Endodermal cell (in vitro differentiated cells): ENCODE measurements around the gene PLXNC1. TPM values are rescaled to one million over a fixed set of nuclear protein-coding genes. Genes with fewer than 3 reads are reported as not detected.

Experiments used
- DNase-seq: peaks from one replicate; pipeline ENCODE4 v3.0.0-alpha.2; 2017
- H3K27ac ChIP-seq: 2 replicates; pipeline ENCODE4 v1.5.1; 2013; ENCODE audit warnings: mild to moderate bottlenecking, low read depth, low read length, moderate library complexity
- H3K27me3 ChIP-seq: 2 replicates; pipeline ENCODE4 v1.6.1; 2013; ENCODE audit warnings: mild to moderate bottlenecking, low read length, moderate library complexity; ENCODE audit not compliant: insufficient read depth, control insufficient read depth, poor library complexity, severe bottlenecking
- H3K36me3 ChIP-seq: 2 replicates; pipeline ENCODE4 v1.7.0; 2013; ENCODE audit warnings: mild to moderate bottlenecking, low read length, moderate library complexity; ENCODE audit not compliant: control insufficient read depth, insufficient read depth
- H3K4me1 ChIP-seq: one replicate; pipeline ENCODE4 v1.7.0; 2013; ENCODE audit warnings: low read length; ENCODE audit not compliant: control insufficient read depth, insufficient read depth
- H3K4me3 ChIP-seq: 2 replicates; pipeline ENCODE4 v1.5.1; 2013; ENCODE audit warnings: mild to moderate bottlenecking, low read length, moderate library complexity
- H3K9ac ChIP-seq: 2 replicates; pipeline ENCODE4 v1.6.1; 2013; ENCODE audit warnings: mild to moderate bottlenecking, low read length, moderate library complexity; ENCODE audit not compliant: poor library complexity, severe bottlenecking; ENCODE audit errors: extremely low read depth
- H3K9me3 ChIP-seq: 2 replicates; pipeline ENCODE4 v1.6.1; 2013; ENCODE audit warnings: mild to moderate bottlenecking, low read length, moderate library complexity; ENCODE audit not compliant: control insufficient read depth
- H3K27ac Mint-ChIP-seq: 2 replicates; pipeline ENCODE4 v1.8.0; 2020; ENCODE audit warnings: mixed read lengths
- H3K27me3 Mint-ChIP-seq: 2 replicates; pipeline ENCODE4 v1.8.0; 2021; ENCODE audit warnings: mild to moderate bottlenecking, mixed read lengths; ENCODE audit not compliant: insufficient read depth
- H3K36me3 Mint-ChIP-seq: 2 replicates; pipeline ENCODE4 v1.8.0; 2020; ENCODE audit warnings: low read depth, mixed read lengths
- H3K4me1 Mint-ChIP-seq: 2 replicates; pipeline ENCODE4 v1.8.0; 2020; ENCODE audit warnings: mixed read lengths
- H3K4me3 Mint-ChIP-seq: 2 replicates; pipeline ENCODE4 v1.8.0; 2020; ENCODE audit warnings: mild to moderate bottlenecking, moderate library complexity, mixed read lengths
- H3K9me3 Mint-ChIP-seq: 2 replicates; pipeline ENCODE4 v1.8.0; 2020; ENCODE audit warnings: mild to moderate bottlenecking, mixed read lengths
- CTCF ChIP-seq: fragments of 200-600 bp; sonication (generic); conservative IDR thresholded peaks from 2 replicates; pipeline ENCODE4 v1.5.0; 2021; ENCODE audit warnings: antibody characterized with exemption, mild to moderate bottlenecking
- WGBS, 2 experiments: methylation state at CpG; one replicate each; pipeline versions ENCODE4 v1.1.5 to v1.1.7; 2013; ENCODE audit warnings: missing lambda C conversion rate in 2 of 2, mixed read lengths in 1 of 2; ENCODE audit not compliant: insufficient coverage in 1 of 2, insufficient read length in 1 of 2; 5-methylcytosine and 5-hydroxymethylcytosine counted together
- total RNA-seq, 2 donors: library from RNA; stranded (reverse); fragmentation: NEBNext Ultra II Directional in 1 of 2; extraction: Animal tissue kit (Norgen Biotek cat#: 25700) in 1 of 2; gene quantifications; 2 replicates in 1 of 2; 3 replicates in 1 of 2; pipeline ENCODE4 v1.2.1, GENCODE V29; 2021

Gene PLXNC1
- total RNA-seq, 2 donors from 2014 or later: 1.6 to 1.9 TPM

GRCh38 chr12:94206886-94207285, 58.5 kb downstream of the PLXNC1 start:
- H3K36me3 ChIP-seq: no peaks in the 10 kb centered on the region
- Mint-ChIP-seq H3K9me3 (peaks cover 4% of the 10 kb centered on the region), H3K36me3 (no peaks in the 10 kb centered on the region), H3K27ac (no peak overlapping the region), H3K4me3 (no peak overlapping the region), H3K27me3 (no peaks in the 10 kb centered on the region), H3K4me1 (peaks cover 6% of the 10 kb centered on the region)
- 93 to 96% methylated on average over 2 of the region's 2 CpGs for WGBS, 2 experiments
- H3K4me3 ChIP-seq: no peak overlapping the region
- no peak for TF ChIP-seq CTCF
- H3K27ac ChIP-seq: no peak overlapping the region
- DNase-seq: no peak
- no peak overlapping the region for H3K9ac ChIP-seq
- no peaks in the 10 kb centered on the region for H3K9me3 ChIP-seq
- H3K27me3 ChIP-seq: no peaks in the 10 kb centered on the region
- peaks cover 4% of the 10 kb centered on the region for H3K4me1 ChIP-seq

DNA sequence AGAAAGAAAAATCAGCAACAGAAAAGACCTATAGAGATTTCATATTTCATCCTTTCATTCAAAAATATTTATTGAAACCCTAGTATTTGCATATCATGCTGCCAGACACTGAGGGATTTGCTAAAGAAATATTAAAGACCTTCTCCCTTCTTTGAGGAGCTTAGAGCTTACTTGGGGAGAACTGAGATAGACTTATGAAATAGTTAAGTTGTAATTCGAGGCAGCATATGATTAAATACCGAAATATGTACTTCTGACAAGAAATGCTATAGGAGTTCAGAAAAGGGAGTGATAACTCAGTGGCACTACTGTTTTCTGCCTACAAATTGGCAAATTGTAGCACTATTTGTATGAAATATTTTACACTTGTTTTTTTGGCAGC, 59.1 kb downstream of the PLXNC1 start:
- H3K9ac ChIP-seq: no peak overlapping the region
- H3K36me3 ChIP-seq: no peaks in the 10 kb centered on the region
- DNase-seq: no peak
- Mint-ChIP-seq H3K27me3 (no peaks in the 10 kb centered on the region), H3K4me1 (peaks cover 6% of the 10 kb centered on the region), H3K9me3 (peaks cover 5% of the 10 kb centered on the region), H3K36me3 (no peaks in the 10 kb centered on the region), H3K27ac (no peak overlapping the region), H3K4me3 (no peak overlapping the region)
- no peaks in the 10 kb centered on the region for H3K9me3 ChIP-seq
- TF ChIP-seq CTCF: no peak
- 75 to 84% methylated on average over 2 of the region's 2 CpGs for WGBS, 2 experiments
- no peak overlapping the region for H3K27ac ChIP-seq
- H3K4me3 ChIP-seq: no peak overlapping the region
- no peaks in the 10 kb centered on the region for H3K27me3 ChIP-seq
- H3K4me1 ChIP-seq: peaks cover 4% of the 10 kb centered on the region

DNA sequence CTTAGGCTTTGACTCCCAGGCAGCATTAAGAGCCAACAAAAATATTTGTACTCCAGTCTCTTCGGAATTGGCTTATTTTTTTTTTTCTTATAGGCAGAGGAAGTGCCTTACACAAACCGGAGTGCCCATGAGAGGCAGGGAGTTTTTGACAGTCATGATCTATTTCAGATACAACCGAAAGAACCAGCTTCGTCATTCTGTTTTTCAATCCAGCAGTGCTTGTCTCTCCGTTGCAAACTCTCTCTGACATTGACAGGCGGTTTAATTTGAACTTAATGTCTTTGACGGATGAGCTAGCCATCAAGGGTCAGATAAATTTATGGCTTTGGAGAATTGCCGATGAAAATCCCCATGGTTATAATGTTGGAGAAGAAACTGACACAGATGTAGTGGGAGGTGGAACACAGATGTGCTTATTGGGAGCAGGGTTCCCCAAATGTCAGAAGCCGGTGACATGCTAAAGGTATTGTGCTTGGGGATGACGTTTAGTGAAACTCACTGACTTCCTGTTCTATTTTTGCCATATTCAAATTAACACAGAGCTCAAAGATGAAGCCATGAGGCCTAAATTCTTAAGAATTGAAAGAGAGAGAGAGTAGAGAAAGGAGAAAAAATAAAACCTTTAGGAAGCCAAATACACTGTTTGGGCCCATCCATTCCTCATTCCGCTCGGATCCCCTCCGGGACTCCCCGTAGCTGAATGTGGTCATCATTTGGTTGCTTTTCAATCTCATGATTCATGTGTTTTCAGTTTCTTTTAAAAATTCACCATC, 59.7 kb downstream of the PLXNC1 start:
- Mint-ChIP-seq H3K4me1 (peaks cover 6% of the 10 kb centered on the region), H3K4me3 (no peak overlapping the region), H3K36me3 (no peaks in the 10 kb centered on the region), H3K27me3 (no peaks in the 10 kb centered on the region), H3K27ac (no peak overlapping the region), H3K9me3 (peaks cover 10% of the 10 kb centered on the region)
- DNase-seq: peak; percentile 35
- Histone ChIP-seq H3K9ac (no peak overlapping the region), H3K36me3 (no peaks in the 10 kb centered on the region), H3K4me1 (peaks cover 4% of the 10 kb centered on the region), H3K27me3 (no peaks in the 10 kb centered on the region), H3K9me3 (no peaks in the 10 kb centered on the region), H3K27ac (no peak overlapping the region), H3K4me3 (no peak overlapping the region)
- 92% methylated on average over 8 to 14 of the region's 14 CpGs for WGBS, 2 experiments
- no peak for TF ChIP-seq CTCF
